WERI-Rb-1 (cell line): ENCODE results near the gene DNAH10.

Experiments used
- DNase-seq: peaks from one replicate; pipeline ENCODE4 v3.0.0-alpha.2; 2020
- H3K27ac ChIP-seq: fragments of 250-450 bp; sonication (Bioruptor Pico); 2 replicates; pipeline ENCODE4 v1.5.1; 2020; ENCODE audit warnings: mild to moderate bottlenecking, moderate library complexity
- H3K27me3 ChIP-seq: fragments of 250-450 bp; sonication (Bioruptor Pico); 2 replicates; pipeline ENCODE4 v1.5.1; 2021; ENCODE audit warnings: mild to moderate bottlenecking, low read depth, moderate library complexity; ENCODE audit not compliant: insufficient read depth, severe bottlenecking
- H3K36me3 ChIP-seq: fragments of 250-450 bp; sonication (Bioruptor Pico); 2 replicates; pipeline ENCODE4 v1.5.1; 2020; ENCODE audit warnings: mild to moderate bottlenecking, moderate library complexity
- H3K4me3 ChIP-seq: 2 replicates; pipeline ENCODE4 v1.5.1; 2011; ENCODE audit warnings: low read depth, mild to moderate bottlenecking, control low read depth, low read length
- H3K9me3 ChIP-seq: fragments of 250-450 bp; sonication (Bioruptor Pico); 2 replicates; pipeline ENCODE4 v1.5.1; 2021; ENCODE audit warnings: mild to moderate bottlenecking, moderate library complexity; ENCODE audit not compliant: severe bottlenecking
- CTCF ChIP-seq: IDR thresholded peaks from 2 replicates; pipeline ENCODE4 v1.5.1; 2011; ENCODE audit warnings: low read depth, mild to moderate bottlenecking, control low read depth, inconsistent platforms, low read length

Gene DNAH10

GRCh38 chr12:123813349-123813748, 51.2 kb downstream of the DNAH10 start:
- Histone ChIP-seq H3K27ac (no peak overlapping the region), H3K27me3 (no peaks in the 10 kb centered on the region), H3K36me3 (no peaks in the 10 kb centered on the region), H3K4me3 (no peak overlapping the region), H3K9me3 (no peaks in the 10 kb centered on the region)
- no peak for DNase-seq
- no peak for TF ChIP-seq CTCF

GRCh38 chr12:123815968-123816367, 53.9 kb downstream of the DNAH10 start:
- no peak for DNase-seq
- H3K27me3 ChIP-seq = no peaks in the 10 kb centered on the region
- TF ChIP-seq CTCF = no peak
- no peaks in the 10 kb centered on the region for H3K9me3 ChIP-seq
- no peak overlapping the region for H3K27ac ChIP-seq
- no peaks in the 10 kb centered on the region for H3K36me3 ChIP-seq
- H3K4me3 ChIP-seq = no peak overlapping the region

GRCh38 chr12:123816896-123817537, 54.9 kb downstream of the DNAH10 start:
- TF ChIP-seq CTCF = no peak
- no peaks in the 10 kb centered on the region for H3K27me3 ChIP-seq
- H3K9me3 ChIP-seq = no peaks in the 10 kb centered on the region
- DNase-seq = no peak
- no peaks in the 10 kb centered on the region for H3K36me3 ChIP-seq
- no peak overlapping the region for H3K4me3 ChIP-seq
- H3K27ac ChIP-seq = no peak overlapping the region

- Histone ChIP-seq H3K36me3 (no peaks in the 10 kb centered on the region), H3K9me3 (peaks cover 5% of the 10 kb centered on the region), H3K4me3 (no peak overlapping the region), H3K27me3 (no peaks in the 10 kb centered on the region), H3K27ac (no peak overlapping the region)
- no peak for DNase-seq
- no peak for TF ChIP-seq CTCF
These were observed 60.7 kb downstream of the DNAH10 start for GRCh38 chr12:123822804-123823203.

- no peak for TF ChIP-seq CTCF
- no peak overlapping the region for H3K4me3 ChIP-seq
- no peaks in the 10 kb centered on the region for H3K36me3 ChIP-seq
- peaks cover 13% of the 10 kb centered on the region for H3K9me3 ChIP-seq
- DNase-seq = no peak
- no peaks in the 10 kb centered on the region for H3K27me3 ChIP-seq
- H3K27ac ChIP-seq = no peak overlapping the region
These were observed 66.0 kb downstream of the DNAH10 start for GRCh38 chr12:123828120-123828519.

GRCh38 chr12:123828854-123829547, 66.9 kb downstream of the DNAH10 start:
- no peak for DNase-seq
- Histone ChIP-seq H3K27ac (no peak overlapping the region), H3K27me3 (no peaks in the 10 kb centered on the region), H3K36me3 (no peaks in the 10 kb centered on the region), H3K4me3 (no peak overlapping the region), H3K9me3 (peaks cover 13% of the 10 kb centered on the region)
- no peak for TF ChIP-seq CTCF
